ENCODE data around the gene HIF1A.

Gene HIF1A

GRCh38 chr14:61690039-61690438 is 5.3 kb upstream of the HIF1A start:
- TF ChIP-seq CTCF (IDR thresholded peaks at IDR 0.05; ENCODE audit: insufficient read depth, low read depth, low read length, missing control alignments), result no peak
- DNase-seq (ENCODE audit: low read depth), result no peak

DNA sequence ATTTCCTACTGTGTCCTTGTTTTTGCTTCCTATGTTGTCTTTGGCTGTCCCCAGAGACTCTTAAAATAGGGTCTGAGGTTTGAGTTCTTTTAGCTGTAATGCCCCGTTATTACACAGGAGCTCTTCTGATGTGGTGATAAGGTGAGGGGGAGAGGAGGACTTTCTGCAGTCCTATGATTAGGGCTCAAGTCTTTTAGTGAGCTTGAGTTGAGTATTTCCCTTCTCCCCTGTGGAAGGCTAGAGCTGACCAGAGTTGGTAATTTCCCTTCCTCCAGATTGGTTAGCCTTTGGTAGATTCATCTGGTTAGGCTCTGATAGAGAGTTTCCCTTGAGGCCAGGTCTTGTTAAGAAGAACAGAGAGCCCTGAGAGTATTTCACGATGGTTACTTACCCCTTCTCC is 4.3 kb upstream of the HIF1A start:
- peak; percentile 56 for DNase-seq (ENCODE audit: low read depth)
- no peak for TF ChIP-seq CTCF (IDR thresholded peaks at IDR 0.05; ENCODE audit: insufficient read depth, low read depth, low read length, missing control alignments)
- H3K4me3 ChIP-seq (ENCODE audit: low read depth, low read length), result no peak overlapping the region

More at GRCh38 chr14:61690039-61690438, 5.3 kb upstream of the HIF1A start:
- H3K4me3 ChIP-seq (ENCODE audit: low read depth, low read length), result no peak overlapping the region

- no peak for TF ChIP-seq CTCF (IDR thresholded peaks at IDR 0.05; ENCODE audit: insufficient read depth, low read depth, low read length, missing control alignments)
- no peak for DNase-seq (ENCODE audit: low read depth)
- no peak overlapping the region for H3K4me3 ChIP-seq (ENCODE audit: low read depth, low read length)
Observed at GRCh38 chr14:61691495-61691894, 3.8 kb upstream of the HIF1A start.

GRCh38 chr14:61694039-61694438 is 1.3 kb upstream of the HIF1A start:
- DNase-seq (ENCODE audit: low read depth), result no peak
- no peak overlapping the region for H3K4me3 ChIP-seq (ENCODE audit: low read depth, low read length)
- no peak for TF ChIP-seq CTCF (IDR thresholded peaks at IDR 0.05; ENCODE audit: insufficient read depth, low read depth, low read length, missing control alignments)

- H3K4me3 ChIP-seq (ENCODE audit: low read depth, low read length), result peak overlapping the region; percentile 89
- peak; percentile 63 for DNase-seq (ENCODE audit: low read depth)
- TF ChIP-seq CTCF (IDR thresholded peaks at IDR 0.05; ENCODE audit: insufficient read depth, low read depth, low read length, missing control alignments), result no peak
Observed at GRCh38 chr14:61695695-61696527, 598 bp downstream of the HIF1A start.

- TF ChIP-seq CTCF (IDR thresholded peaks at IDR 0.05; ENCODE audit: insufficient read depth, low read depth, low read length, missing control alignments), result no peak
- H3K4me3 ChIP-seq (ENCODE audit: low read depth, low read length), result peak overlapping the region; percentile 89
- peak; percentile 9 for DNase-seq (ENCODE audit: low read depth)
Observed at GRCh38 chr14:61696753-61697318, 1.5 kb downstream of the HIF1A start.

Measured in GM12865 (cell line).